HCT116 (cell line): ENCODE results near the gene CGNL1. TPM values are rescaled to one million over a fixed set of nuclear protein-coding genes. Genes with fewer than 3 reads are reported as not detected.

ENCODE experiments used
- ATAC-seq: fragments of 200-7000 bp; cut with Tn5 transposase; 2 replicates; pipeline ENCODE4 v1.9.1; 2020; ENCODE audit warnings: mild to moderate bottlenecking, moderate library complexity
- BruUV-seq: library from RNA; stranded (reverse); fragments of 400-500 nt; replicated peaks from 2 replicates; lab custom pipeline; 2021; lab: Mats Ljungman, UMichigan
- CTCF ChIA-PET: fragments of 300-600 bp; sonication (Branson Sonifier 250); formaldehyde crosslinking; loops from one replicate; lab custom pipeline; 2021; ENCODE audit warnings: antibody characterized with exemption; lab: Charles Lee
- POLR2A ChIA-PET: fragments of 300-600, 350-600 bp; sonication (Branson Sonifier 250); formaldehyde crosslinking; loops from one replicate; lab custom pipeline; 2021; ENCODE audit warnings: antibody characterized with exemption; lab: Charles Lee
- RAD21 ChIA-PET, 2 experiments: fragments of 300-600 bp; sonication (Branson Sonifier 250); formaldehyde crosslinking; loops; one replicate each; lab custom pipeline; 2023; ENCODE audit warnings: low total read pairs in 2 of 2; ENCODE audit not compliant: uncharacterized antibody in 2 of 2, unreplicated experiment in 2 of 2, low non-redundant PET in 1 of 2; lab: Charles Lee
- DNase-seq: peaks from one replicate; pipeline ENCODE4 v3.0.0-alpha.2; 2010; ENCODE audit warnings: low read depth, low spot score
- H2AFZ ChIP-seq: fragments of 200-600 bp; shearing (Covaris generic), sonication (generic); 2 replicates; pipeline ENCODE4 v1.6.1; 2017; ENCODE audit warnings: low read depth, mixed run types, mixed read lengths, antibody characterized with exemption, low read length; ENCODE audit not compliant: poor library complexity, severe bottlenecking
- H3K27ac ChIP-seq: 2 replicates; pipeline ENCODE4 v1.5.1; 2012; ENCODE audit warnings: low read depth, low read length
- H3K27me3 ChIP-seq: fragments of 200-600 bp; sonication (generic); 2 replicates; pipeline ENCODE4 v1.6.1; 2016; ENCODE audit warnings: mixed run types, low read length, mixed read lengths; ENCODE audit not compliant: insufficient read depth
- H3K36me3 ChIP-seq, 2 experiments: fragments of 200-500 bp in 1 of 2; fragments of 200-600 bp in 1 of 2; sonication (Bioruptor generic) in 1 of 2; sonication (generic) in 1 of 2; 2 replicates each; pipeline versions ENCODE4 v1.5.1 to v1.6.1; 2014 to 2016; ENCODE audit warnings: low read length in 2 of 2, inconsistent platforms in 1 of 2, mixed read lengths in 1 of 2, mixed run types in 1 of 2; ENCODE audit not compliant: insufficient read depth in 2 of 2, control insufficient read depth in 1 of 2
- H3K4me1 ChIP-seq, 2 experiments: fragments of 200-600 bp in 1 of 2; sonication (generic) in 1 of 2; 2 replicates each; pipeline versions ENCODE4 v1.5.1 to v1.6.1; 2012 to 2017; ENCODE audit warnings: low read length in 2 of 2, inconsistent platforms in 1 of 2, mild to moderate bottlenecking in 1 of 2, mixed read lengths in 1 of 2, mixed run types in 1 of 2, moderate library complexity in 1 of 2; ENCODE audit not compliant: insufficient read depth in 2 of 2, control insufficient read depth in 1 of 2
- H3K4me2 ChIP-seq: fragments of 200-600 bp; sonication (generic); 2 replicates; pipeline ENCODE4 v1.6.1; 2017; ENCODE audit warnings: mixed run types, low read length, mixed read lengths
- H3K4me3 ChIP-seq, 2 experiments: fragments of 200-600 bp in 1 of 2; sonication (generic) in 1 of 2; replicated peaks in 1 of 2; 2 replicates each; pipeline ENCODE4 v1.5.1; 2011 to 2016; ENCODE audit warnings: low read length in 2 of 2, control low read depth in 1 of 2, low read depth in 1 of 2, mild to moderate bottlenecking in 1 of 2, mixed read lengths in 1 of 2, mixed run types in 1 of 2
- H3K79me2 ChIP-seq: fragments of 200-600 bp; sonication (generic); 2 replicates; pipeline ENCODE4 v1.6.1; 2017; ENCODE audit warnings: mild to moderate bottlenecking, mixed run types, low read length, moderate library complexity, mixed read lengths; ENCODE audit not compliant: insufficient read depth
- H3K9ac ChIP-seq: fragments of 200-600 bp; sonication (generic); 2 replicates; pipeline ENCODE4 v1.6.1; 2016; ENCODE audit warnings: low read length, mixed read lengths
- H3K9me2 ChIP-seq: fragments of 200-600 bp; sonication (generic), shearing (Covaris generic); 2 replicates; pipeline ENCODE4 v1.6.1; 2017; ENCODE audit warnings: mixed run types, mild to moderate bottlenecking, moderate library complexity; ENCODE audit not compliant: insufficient read depth
- H3K9me3 ChIP-seq, 2 experiments: fragments of 200-500 bp in 1 of 2; fragments of 200-600 bp in 1 of 2; sonication (Bioruptor generic) in 1 of 2; sonication (generic) in 1 of 2; 2 replicates each; pipeline ENCODE4 v1.6.1; 2014 to 2017; ENCODE audit warnings: low read length in 2 of 2, mixed read lengths in 2 of 2, inconsistent platforms in 1 of 2, low read depth in 1 of 2, mild to moderate bottlenecking in 1 of 2, mixed run types in 1 of 2, moderate library complexity in 1 of 2; ENCODE audit not compliant: control insufficient read depth in 1 of 2, insufficient read depth in 1 of 2
- H4K20me1 ChIP-seq: fragments of 200-600 bp; sonication (generic), shearing (Covaris generic); 2 replicates; pipeline ENCODE4 v1.6.1; 2017; ENCODE audit warnings: mixed run types, mild to moderate bottlenecking, moderate library complexity; ENCODE audit not compliant: insufficient read depth
- EGR1 ChIP-seq: IDR thresholded peaks from 2 replicates; pipeline ENCODE4 v1.6.1; 2012; ENCODE audit warnings: low read depth
- ELF1 ChIP-seq: IDR thresholded peaks from 2 replicates; pipeline ENCODE4 v1.6.1; 2012; ENCODE audit warnings: low read depth, borderline replicate concordance
- EZH2phosphoT487 ChIP-seq: fragments of 200-600 bp; IDR thresholded peaks from 2 replicates; pipeline ENCODE4 v1.6.1; 2018; ENCODE audit warnings: antibody characterized with exemption, borderline replicate concordance
- FOSL1 ChIP-seq: IDR thresholded peaks from 2 replicates; pipeline ENCODE4 v1.6.1; 2012; ENCODE audit warnings: low read depth
- JUND ChIP-seq: IDR thresholded peaks from 2 replicates; pipeline ENCODE4 v1.6.1; 2012
- POLR2A ChIP-seq: IDR thresholded peaks from 2 replicates; pipeline ENCODE4 v1.7.0; 2011; ENCODE audit warnings: borderline replicate concordance; ENCODE audit not compliant: insufficient read depth, insufficient read length; ENCODE audit errors: extremely low read depth
- POLR2AphosphoS5 ChIP-seq: IDR thresholded peaks from 2 replicates; pipeline ENCODE4 v1.6.1; 2011; ENCODE audit warnings: mild to moderate bottlenecking, low read depth, low read length, moderate library complexity
- SP1 ChIP-seq: IDR thresholded peaks from 2 replicates; pipeline ENCODE4 v1.6.1; 2012; ENCODE audit warnings: low read depth
- YY1 ChIP-seq: IDR thresholded peaks from 2 replicates; pipeline ENCODE4 v1.6.1; 2011; ENCODE audit warnings: low read length, low read depth, moderate library complexity, mild to moderate bottlenecking; ENCODE audit not compliant: insufficient replicate concordance; ENCODE audit errors: extremely low read depth
- intact Hi-C: fragments of 100-400 bp; cut with micrococcal nuclease; formaldehyde crosslinking; loops from 2 replicates; pipeline ENCODE4 v1.10.0; 2022
- total RNA-seq: library from RNA; stranded (reverse); gene quantifications from one replicate; pipeline ENCODE4 v1.2.1, GENCODE V29; 2021; ENCODE audit not compliant: unreplicated experiment
- TF ChIP-seq, protein P1 (sequence below): IDR thresholded peaks from 2 replicates; pipeline ENCODE4 v1.6.1; 2012
- TF ChIP-seq, protein P2 (sequence below): IDR thresholded peaks from 2 replicates; pipeline ENCODE4 v1.6.1; 2011; ENCODE audit warnings: mild to moderate bottlenecking, low read length, moderate library complexity; ENCODE audit not compliant: insufficient replicate concordance; ENCODE audit errors: extremely low read depth
- TF ChIP-seq, protein P3 (sequence below), 3 experiments: fragments of 200-600 bp in 1 of 3; sonication (generic) in 1 of 3; IDR thresholded peaks in 2 of 3; conservative IDR thresholded peaks in 1 of 3; 2 replicates each; pipeline ENCODE4 v1.5.1; 2012 to 2017; ENCODE audit warnings: low read depth in 2 of 3, low read length in 2 of 3, antibody characterized with exemption in 1 of 3, borderline replicate concordance in 1 of 3, control low read depth in 1 of 3, mild to moderate bottlenecking in 1 of 3, mixed read lengths in 1 of 3, mixed run types in 1 of 3, moderate library complexity in 1 of 3; ENCODE audit not compliant: insufficient read depth in 1 of 3

Gene CGNL1
- total RNA-seq, 1 experiment from 2014 or later = 2.2 TPM

DNA sequence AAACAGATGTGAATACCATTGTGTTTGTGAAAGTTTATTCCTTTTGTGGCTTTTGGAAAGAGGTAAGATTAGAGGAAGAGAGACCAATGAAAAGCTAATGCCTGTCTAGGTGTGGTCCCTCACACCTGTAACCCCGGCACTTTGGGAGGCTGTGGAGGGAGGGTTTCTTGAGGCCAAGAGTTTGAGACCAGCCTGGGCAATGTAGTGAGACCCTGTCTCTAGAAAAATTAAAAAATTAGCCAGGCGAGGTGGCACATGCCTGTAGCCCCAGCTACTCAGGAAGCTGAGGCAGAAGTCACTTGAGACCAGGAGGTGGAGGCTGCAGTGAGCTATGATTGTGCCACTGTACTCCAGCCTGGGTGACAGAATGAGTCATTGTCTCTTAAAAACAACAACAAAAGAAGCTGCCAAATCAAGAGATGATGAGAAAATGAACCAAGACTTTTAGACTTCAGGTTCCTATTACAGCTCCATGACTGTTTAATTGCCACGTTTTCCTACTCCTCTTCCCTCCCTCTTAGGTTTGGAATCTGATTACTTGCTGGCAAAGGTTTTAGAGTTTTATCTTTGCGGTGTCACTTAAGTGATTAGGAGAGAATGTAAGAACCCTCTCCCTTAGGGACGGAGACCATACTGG lies 68.7 kb downstream of the CGNL1 start:
- ChIA-PET CTCF (no interaction called here), RAD21 (no interaction called here), POLR2A (interaction anchor here (1.0 kb wide), 1 partner anchor 9 kb away, joined by 4 read pairs; no protein-coding TSS in a partner anchor)
- Histone ChIP-seq H3K9ac (no peak overlapping the region), H3K27ac (no peak overlapping the region), H3K79me2 (no peaks in the 10 kb centered on the region), H2AFZ (no peak overlapping the region), H3K27me3 (no peaks in the 10 kb centered on the region), H3K36me3 (no peaks in the 10 kb centered on the region), H3K4me1 (peaks cover 11 to 12% of the 10 kb centered on the region in 2 experiments; a peak in 3 of 4 replicates), H3K9me2 (no peaks in the 10 kb centered on the region), H4K20me1 (no peaks in the 10 kb centered on the region), H3K4me3 (no peak overlapping the region), H3K4me2 (peak overlapping the region; percentile 18; the same call in 1 of the 2 replicates), H3K9me3 (no peaks in the 10 kb centered on the region)
- intact Hi-C loops = no loop called here
- ATAC-seq (no peak; the same call in 1 of the 2 replicates), DNase-seq (no peak)
- no TSS peak for BruUV-seq
- TF ChIP-seq, protein P1, sequence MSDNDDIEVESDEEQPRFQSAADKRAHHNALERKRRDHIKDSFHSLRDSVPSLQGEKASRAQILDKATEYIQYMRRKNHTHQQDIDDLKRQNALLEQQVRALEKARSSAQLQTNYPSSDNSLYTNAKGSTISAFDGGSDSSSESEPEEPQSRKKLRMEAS = no peak
- 0 out of 2 replicates have a peak, but pooled peaks have one; percentile 21 for TF ChIP-seq FOSL1

DNA sequence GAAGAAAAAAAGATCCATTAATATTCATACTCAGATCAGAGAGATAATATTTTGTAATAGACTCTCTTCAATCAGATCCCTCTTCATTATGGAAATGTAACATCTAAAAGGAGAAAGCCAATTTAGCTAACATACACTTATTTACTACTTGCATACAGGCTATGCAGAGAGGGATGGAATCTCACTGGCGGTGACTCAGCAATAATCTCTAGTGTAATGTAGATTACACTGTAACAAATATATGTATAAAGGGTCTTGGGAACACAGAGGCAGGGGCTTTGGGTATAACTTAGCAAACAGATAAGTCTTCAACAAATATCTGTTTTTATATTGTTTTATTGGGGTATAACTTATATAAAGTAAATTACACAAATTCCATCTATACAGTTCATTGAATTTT lies 69.6 kb downstream of the CGNL1 start:
- ChIA-PET CTCF (no interaction called here), RAD21 (no interaction called here), POLR2A (no interaction called here)
- Histone ChIP-seq H3K27ac (no peak overlapping the region), H3K79me2 (no peaks in the 10 kb centered on the region), H3K9me3 (no peaks in the 10 kb centered on the region), H3K9me2 (no peaks in the 10 kb centered on the region), H3K27me3 (no peaks in the 10 kb centered on the region), H3K4me2 (no peak overlapping the region), H2AFZ (no peak overlapping the region), H4K20me1 (no peaks in the 10 kb centered on the region), H3K9ac (no peak overlapping the region), H3K36me3 (no peaks in the 10 kb centered on the region), H3K4me3 (no peak overlapping the region), H3K4me1 (peaks cover 11 to 12% of the 10 kb centered on the region in 2 experiments; a peak in 3 of 4 replicates)
- TF ChIP-seq EZH2phosphoT487 = no peak
- no peak for TF ChIP-seq POLR2A
- TF ChIP-seq, protein P2, sequence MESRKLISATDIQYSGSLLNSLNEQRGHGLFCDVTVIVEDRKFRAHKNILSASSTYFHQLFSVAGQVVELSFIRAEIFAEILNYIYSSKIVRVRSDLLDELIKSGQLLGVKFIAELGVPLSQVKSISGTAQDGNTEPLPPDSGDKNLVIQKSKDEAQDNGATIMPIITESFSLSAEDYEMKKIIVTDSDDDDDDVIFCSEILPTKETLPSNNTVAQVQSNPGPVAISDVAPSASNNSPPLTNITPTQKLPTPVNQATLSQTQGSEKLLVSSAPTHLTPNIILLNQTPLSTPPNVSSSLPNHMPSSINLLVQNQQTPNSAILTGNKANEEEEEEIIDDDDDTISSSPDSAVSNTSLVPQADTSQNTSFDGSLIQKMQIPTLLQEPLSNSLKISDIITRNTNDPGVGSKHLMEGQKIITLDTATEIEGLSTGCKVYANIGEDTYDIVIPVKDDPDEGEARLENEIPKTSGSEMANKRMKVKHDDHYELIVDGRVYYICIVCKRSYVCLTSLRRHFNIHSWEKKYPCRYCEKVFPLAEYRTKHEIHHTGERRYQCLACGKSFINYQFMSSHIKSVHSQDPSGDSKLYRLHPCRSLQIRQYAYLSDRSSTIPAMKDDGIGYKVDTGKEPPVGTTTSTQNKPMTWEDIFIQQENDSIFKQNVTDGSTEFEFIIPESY = no peak
- no peak for TF ChIP-seq JUND
- TF ChIP-seq EGR1 = no peak
- TF ChIP-seq, protein P3, sequence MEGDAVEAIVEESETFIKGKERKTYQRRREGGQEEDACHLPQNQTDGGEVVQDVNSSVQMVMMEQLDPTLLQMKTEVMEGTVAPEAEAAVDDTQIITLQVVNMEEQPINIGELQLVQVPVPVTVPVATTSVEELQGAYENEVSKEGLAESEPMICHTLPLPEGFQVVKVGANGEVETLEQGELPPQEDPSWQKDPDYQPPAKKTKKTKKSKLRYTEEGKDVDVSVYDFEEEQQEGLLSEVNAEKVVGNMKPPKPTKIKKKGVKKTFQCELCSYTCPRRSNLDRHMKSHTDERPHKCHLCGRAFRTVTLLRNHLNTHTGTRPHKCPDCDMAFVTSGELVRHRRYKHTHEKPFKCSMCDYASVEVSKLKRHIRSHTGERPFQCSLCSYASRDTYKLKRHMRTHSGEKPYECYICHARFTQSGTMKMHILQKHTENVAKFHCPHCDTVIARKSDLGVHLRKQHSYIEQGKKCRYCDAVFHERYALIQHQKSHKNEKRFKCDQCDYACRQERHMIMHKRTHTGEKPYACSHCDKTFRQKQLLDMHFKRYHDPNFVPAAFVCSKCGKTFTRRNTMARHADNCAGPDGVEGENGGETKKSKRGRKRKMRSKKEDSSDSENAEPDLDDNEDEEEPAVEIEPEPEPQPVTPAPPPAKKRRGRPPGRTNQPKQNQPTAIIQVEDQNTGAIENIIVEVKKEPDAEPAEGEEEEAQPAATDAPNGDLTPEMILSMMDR (IDR thresholded peaks at IDR 0.05 in 2 of 3, conservative IDR thresholded peaks at IDR 0.05 in 1 of 3; ENCODE audit: borderline replicate concordance in 1 of 3, insufficient read depth in 1 of 3, low read depth in 2 of 3, low read length in 2 of 3) = no peak
- no peak for TF ChIP-seq POLR2AphosphoS5
- no peak for TF ChIP-seq SP1
- TF ChIP-seq YY1 = no peak
- no peak for TF ChIP-seq ELF1
- TF ChIP-seq FOSL1 = no peak
- ATAC-seq (no peak), DNase-seq (no peak)
- BruUV-seq = no TSS peak
- intact Hi-C loops = no loop called here
